ENCODE measurements around the gene CEP164. TPM values are rescaled to one million over a fixed set of nuclear protein-coding genes. Genes with fewer than 3 reads are reported as not detected.
A peak's percentile ranks its signal among the peaks of the same experiment; 100 is the strongest.

Gene CEP164
- total RNA-seq, 1 experiment from 2014 or later, result 16.5 TPM

GRCh38 chr11:117419482-117420142, 92.0 kb downstream of the CEP164 start:
- no peak for DNase-seq (ENCODE audit: low spot score)

GRCh38 chr11:117420143-117420485, 92.5 kb downstream of the CEP164 start:
- DNase-seq (ENCODE audit: low spot score), result no peak

GRCh38 chr11:117420598-117420997, 92.9 kb downstream of the CEP164 start:
- DNase-seq (ENCODE audit: low spot score), result no peak

- DNase-seq (ENCODE audit: low spot score), result no peak
Observed at GRCh38 chr11:117421041-117421440, 93.4 kb downstream of the CEP164 start.

GRCh38 chr11:117421476-117421875, 93.8 kb downstream of the CEP164 start:
- DNase-seq (ENCODE audit: low spot score), result no peak

GRCh38 chr11:117423046-117423575, 95.5 kb downstream of the CEP164 start:
- no peak for DNase-seq (ENCODE audit: low spot score)

GRCh38 chr11:117424781-117425180, 97.1 kb downstream of the CEP164 start:
- DNase-seq (ENCODE audit: low spot score), result no peak

GRCh38 chr11:117425679-117426296, 98.1 kb downstream of the CEP164 start:
- no peak for DNase-seq (ENCODE audit: low spot score)

GRCh38 chr11:117426297-117426685, 98.6 kb downstream of the CEP164 start:
- peak; percentile 54 for DNase-seq (ENCODE audit: low spot score)

GRCh38 chr11:117426941-117427340, 99.3 kb downstream of the CEP164 start:
- DNase-seq (ENCODE audit: low spot score), result no peak

GRCh38 chr11:117427356-117427874, 99.8 kb downstream of the CEP164 start:
- DNase-seq (ENCODE audit: low spot score), result no peak

- DNase-seq (ENCODE audit: low spot score), result no peak
Observed at GRCh38 chr11:117428186-117428855, 100.7 kb downstream of the CEP164 start.

GRCh38 chr11:117428856-117429229, 101.2 kb downstream of the CEP164 start:
- DNase-seq (ENCODE audit: low spot score), result no peak

GRCh38 chr11:117430293-117430955, 102.8 kb downstream of the CEP164 start:
- no peak for DNase-seq (ENCODE audit: low spot score)

- no peak for DNase-seq (ENCODE audit: low spot score)
Observed at GRCh38 chr11:117431436-117431835, 103.8 kb downstream of the CEP164 start.

- no peak for DNase-seq (ENCODE audit: low spot score)
Observed at GRCh38 chr11:117433717-117434116, 106.1 kb downstream of the CEP164 start.

GRCh38 chr11:117434481-117434880, 106.8 kb downstream of the CEP164 start:
- no peak for DNase-seq (ENCODE audit: low spot score)

GRCh38 chr11:117435326-117435725, 107.7 kb downstream of the CEP164 start:
- no peak for DNase-seq (ENCODE audit: low spot score)

GRCh38 chr11:117437041-117437790, 109.6 kb downstream of the CEP164 start:
- DNase-seq (ENCODE audit: low spot score), result no peak

GRCh38 chr11:117437791-117438130, 110.1 kb downstream of the CEP164 start:
- no peak for DNase-seq (ENCODE audit: low spot score)

GRCh38 chr11:117438371-117439000, 110.8 kb downstream of the CEP164 start:
- no peak for DNase-seq (ENCODE audit: low spot score)

All from H4 (cell line).